Measurements from ENCODE around the gene ERN1. TPM values are rescaled to one million over a fixed set of nuclear protein-coding genes. Genes with fewer than 3 reads are reported as not detected.

ERN1 gene
- total and polyA plus RNA-seq, 2 of the 8 experiments (the other 6 are each of a cell fraction or from before 2014, with no cell fraction given), result 1.8 to 3.9 TPM

GRCh38 chr17:64084940-64085649 lies 44.8 kb downstream of the ERN1 start (continued):
- TF ChIP-seq, protein P1, sequence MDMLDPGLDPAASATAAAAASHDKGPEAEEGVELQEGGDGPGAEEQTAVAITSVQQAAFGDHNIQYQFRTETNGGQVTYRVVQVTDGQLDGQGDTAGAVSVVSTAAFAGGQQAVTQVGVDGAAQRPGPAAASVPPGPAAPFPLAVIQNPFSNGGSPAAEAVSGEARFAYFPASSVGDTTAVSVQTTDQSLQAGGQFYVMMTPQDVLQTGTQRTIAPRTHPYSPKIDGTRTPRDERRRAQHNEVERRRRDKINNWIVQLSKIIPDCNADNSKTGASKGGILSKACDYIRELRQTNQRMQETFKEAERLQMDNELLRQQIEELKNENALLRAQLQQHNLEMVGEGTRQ (IDR thresholded peaks at IDR 0.05; ENCODE audit: low read length), result no peak
- no peak for TF ChIP-seq GTF2F1 (IDR thresholded peaks at IDR 0.05; ENCODE audit: borderline replicate concordance, low read depth, low read length)
